Right hindlimb (tissue), 1 donor: Measurements from ENCODE around the gene RPS19BP1.

Experiments used
- DNase-seq: peaks from one replicate; pipeline ENCODE4 v3.0.0-alpha.2; 2018

The RPS19BP1 gene

DNA sequence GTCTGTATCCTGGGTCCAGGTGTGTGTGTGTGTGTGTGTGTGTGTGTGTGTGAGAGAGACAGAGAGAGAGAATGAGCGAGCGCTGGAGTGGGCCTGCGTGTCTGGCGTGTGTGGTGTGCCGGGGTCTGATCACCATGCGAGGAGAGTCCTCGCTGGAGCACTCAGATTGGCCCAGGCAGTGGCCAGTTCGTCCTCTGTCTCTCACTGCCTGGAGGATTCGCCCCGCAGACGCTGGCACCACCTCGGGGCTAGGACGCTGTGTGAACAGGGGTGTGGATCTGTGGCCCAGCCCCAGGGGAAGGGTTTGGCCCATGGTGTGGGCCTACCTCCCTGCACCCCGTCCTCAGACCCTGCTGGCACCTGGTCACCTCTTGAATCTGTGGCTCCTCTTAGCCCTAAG is 26.4 kb upstream of the RPS19BP1 start:
- no peak for DNase-seq

DNA sequence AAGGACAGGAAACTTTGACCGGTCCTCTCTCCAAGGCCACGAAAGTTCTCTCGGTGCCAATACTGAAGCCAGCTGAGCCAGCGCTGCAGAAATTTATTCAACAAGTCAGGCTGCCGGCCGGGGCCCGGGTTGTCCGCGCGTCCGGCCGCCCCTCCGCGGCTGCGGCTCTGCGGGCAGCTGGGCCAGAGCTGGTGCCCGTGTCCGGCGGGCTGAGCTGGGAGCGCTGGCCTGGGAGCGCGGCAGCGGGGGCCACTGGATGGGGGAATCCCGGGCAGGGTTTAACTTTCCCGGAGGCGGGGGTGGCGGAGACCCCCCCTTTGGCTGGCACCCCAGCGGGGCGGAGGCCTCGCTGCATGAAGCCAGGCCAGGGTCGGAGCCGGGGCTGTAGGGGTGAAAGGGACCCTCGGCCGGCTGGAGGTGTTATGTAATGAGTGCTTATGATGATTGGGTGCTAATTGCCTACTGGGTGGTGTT is 25.7 kb upstream of the RPS19BP1 start:
- DNase-seq: no peak

DNA sequence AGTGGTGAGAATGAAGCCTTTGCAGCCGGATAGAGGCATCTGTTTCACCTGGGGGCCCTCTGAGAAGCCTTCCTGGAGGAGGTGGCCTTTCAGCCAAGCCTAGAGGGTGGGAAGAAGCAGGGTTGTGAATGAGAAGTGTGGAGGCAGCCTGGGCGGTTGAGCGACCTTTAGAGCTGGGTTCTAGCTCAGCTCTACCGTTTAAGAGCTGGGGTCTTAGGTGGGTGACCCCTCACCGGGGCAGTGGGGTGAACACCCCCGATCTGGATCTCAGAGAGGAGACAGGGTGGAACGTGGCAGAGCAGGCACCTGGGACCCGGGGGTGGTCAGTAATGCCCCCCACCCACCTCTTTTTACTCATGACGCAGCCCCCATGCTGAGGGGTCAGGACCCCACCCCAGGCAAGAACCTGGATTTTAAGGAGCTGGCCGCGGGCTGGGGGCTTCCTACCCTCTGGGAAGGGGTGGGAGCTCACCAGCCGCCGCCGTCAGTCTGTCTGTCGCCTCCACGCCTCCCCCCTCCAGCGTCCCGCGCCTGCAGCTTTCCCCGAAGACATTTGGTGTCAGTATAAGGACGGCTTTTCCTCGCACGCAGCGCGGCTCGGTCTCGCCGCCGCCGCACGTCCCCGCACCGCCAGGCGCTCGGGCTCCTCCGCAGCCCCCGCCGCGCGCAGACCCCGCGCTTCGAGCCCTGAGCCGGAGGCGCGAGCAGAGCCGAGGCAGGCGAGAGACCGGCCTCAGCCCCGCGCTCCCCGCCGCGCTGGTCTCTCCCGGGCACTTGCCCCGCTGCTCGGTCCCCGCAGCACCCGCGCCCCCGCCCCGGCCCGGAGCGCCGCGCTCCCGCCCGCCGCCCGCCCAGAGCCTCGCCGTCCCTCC is 24.7 kb upstream of the RPS19BP1 start:
- DNase-seq: no peak

DNA sequence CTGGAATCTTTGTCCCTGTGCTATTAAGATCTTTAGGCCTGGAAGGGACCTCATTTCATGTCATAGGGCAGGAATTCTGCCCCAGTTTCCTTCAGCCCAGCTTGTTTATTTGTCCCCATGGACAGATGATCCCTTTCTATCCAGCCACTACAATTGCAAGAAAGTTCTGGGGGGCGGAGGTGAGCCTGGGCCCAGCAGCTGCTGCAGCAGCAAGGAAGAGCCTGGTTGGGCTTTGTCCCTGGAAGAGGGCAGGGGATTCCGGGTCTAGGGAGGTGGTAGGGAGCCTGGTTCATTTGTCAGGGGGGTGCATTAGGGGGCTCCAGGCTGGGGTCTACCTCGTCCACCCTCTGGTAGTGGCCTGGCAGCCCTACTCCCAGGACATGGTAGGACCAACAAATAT is 21.6 kb upstream of the RPS19BP1 start:
- DNase-seq: no peak

DNA sequence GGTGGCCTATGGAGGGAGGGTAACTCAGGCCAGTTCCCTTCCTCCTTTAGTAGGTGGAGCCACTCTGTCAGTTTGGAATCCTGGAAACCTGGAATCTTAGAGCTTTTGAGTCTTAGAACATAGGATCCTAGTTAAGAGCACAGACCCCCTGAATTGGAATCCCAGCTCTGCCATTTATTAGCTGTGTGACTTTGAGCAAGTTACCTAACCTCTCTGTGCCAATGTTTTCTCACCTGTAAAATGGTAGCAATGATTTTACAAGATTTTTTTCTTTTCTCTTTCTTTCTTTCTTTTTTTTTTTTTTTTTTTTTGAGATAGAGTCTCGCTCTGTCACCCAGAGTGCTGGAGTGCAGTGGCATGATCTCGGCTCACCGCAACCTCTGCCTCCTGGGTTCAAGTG is 20.9 kb upstream of the RPS19BP1 start:
- DNase-seq: no peak

DNA sequence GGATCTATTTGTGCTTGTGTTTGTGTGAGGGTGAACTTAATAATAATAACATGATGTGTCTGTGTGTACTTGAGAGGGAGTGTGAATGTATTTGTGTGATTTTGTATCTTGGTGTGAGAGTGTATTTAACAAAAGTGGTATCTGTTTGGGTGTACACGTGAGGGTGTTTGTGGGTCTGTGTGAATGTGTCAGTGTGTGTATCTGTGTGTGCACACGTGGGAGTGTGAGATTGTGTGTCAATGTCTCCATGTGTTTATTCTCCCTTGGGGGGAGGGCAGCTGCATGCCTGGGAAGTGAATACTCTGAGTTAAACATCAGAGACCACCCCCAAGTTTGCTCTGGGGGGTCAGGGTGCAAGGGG is 15.0 kb upstream of the RPS19BP1 start:
- DNase-seq: no peak

DNA sequence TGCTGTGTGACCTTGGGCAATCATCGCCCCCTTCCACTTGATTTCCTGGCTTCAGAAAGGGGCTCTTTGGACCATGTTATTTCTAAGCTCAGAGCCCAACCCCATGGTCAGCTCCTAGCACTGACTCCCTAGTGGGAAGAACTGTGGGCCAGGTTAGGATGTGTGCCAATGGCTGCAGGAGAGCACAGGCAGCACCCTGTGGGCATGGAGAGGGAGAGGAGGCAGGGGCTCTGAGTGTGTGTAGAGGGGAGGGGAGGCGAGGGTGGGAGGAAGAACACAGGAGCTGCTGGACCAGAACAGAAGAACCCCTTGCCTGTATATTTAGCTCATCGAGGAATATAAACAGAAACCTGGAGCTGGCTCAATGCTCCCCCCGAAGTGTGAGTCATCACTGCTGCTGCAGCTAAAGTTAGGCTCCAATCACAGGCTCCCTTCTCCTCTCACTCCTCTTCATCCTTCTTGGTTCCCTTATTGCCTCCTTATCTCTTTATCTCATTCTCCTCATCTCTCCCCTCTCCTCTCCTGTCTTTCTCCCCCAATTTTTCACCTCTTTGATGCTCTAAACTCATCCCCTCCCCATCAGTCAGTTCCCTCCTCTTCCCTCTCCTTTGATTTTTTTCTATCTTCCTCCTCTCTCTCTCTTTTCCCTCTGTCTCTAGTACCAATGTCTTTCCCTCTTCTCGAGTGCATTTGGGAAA is 14.5 kb upstream of the RPS19BP1 start:
- no peak for DNase-seq

DNA sequence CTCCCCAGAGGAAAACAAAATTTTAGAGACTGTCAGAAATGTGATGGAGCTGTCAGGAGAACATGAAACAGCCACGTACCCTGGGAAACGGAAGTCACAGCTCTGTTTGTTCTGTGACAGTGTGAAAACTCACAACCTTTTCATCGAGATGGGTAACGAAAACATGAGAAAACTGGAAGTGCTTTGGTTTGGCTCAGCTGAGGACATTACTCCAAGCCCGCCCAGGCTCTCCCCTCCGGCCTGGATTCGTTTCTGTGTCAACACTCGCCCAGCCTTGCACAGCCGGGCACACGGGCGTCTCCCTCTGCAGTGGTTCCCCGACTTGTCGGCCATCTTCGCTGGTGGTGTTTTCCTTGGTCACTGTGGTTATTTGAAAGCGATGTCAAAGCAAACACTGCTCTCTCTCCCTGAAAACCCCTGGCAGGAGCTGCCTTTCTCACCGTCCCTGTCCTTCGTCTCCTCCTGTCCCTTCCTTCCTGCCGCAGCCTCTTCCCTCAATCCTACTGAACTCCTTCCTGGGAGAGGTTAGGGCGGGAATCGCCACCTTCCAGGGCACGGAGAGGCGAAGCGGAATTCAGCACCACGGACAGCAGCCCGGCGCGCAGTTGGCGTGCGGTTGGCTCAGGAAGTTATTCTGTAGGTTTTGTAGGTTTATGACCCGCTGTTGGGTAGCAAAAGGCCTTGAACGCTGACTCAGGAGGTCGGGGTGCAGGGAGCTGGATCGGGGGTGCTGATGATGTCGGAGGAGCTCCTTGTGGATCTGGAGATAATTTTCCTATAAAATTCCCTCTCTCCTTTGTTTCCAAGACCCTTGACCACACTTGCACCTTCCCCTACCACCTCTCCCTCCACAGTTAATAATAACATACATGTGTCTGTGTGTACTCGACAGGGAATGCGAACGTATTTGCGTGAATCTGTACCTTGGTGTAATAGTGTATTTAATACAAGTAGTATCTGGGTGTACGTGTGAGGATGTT is 13.1 kb upstream of the RPS19BP1 start:
- no peak for DNase-seq

DNA sequence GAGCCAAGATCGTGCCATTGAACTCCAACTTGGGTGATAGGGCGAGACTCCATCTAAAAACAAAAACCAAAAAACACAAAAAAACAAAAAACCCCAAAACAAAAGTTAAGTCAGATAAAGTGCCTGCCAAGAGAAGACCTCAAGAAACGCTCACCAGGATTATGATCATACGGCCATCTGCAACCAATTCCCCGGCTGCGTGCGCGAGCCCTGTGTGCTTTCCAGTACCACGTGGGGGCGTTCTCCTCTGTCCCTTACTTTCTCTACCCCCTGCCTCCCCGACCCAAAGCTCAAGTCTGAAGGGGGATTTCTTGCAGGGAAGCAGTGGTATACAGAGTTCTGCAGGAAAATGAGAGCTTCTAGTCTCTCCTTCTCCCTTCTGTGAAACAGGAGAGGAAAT is 10.5 kb upstream of the RPS19BP1 start:
- DNase-seq: no peak

DNA sequence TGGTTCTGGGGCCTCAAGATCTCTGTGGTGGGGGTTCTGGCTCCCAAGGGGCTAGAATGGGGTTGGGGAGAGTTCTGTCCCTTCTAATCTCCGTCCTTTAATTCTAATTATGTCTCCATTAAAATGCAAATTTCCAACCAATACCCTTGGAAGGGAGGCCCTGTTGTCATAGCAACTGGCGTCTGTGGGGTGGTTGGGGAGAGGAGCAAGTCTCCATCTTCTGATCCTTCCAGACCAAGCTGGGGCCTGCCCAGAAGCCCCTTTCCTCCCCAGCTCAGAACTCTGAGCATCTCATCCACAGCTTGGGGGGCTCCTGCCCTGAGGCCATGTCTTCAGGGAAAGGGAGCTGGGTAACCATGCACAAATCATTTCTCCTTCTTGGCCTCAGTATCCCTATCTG is 5.4 kb upstream of the RPS19BP1 start:
- peak; percentile 11 for DNase-seq

DNA sequence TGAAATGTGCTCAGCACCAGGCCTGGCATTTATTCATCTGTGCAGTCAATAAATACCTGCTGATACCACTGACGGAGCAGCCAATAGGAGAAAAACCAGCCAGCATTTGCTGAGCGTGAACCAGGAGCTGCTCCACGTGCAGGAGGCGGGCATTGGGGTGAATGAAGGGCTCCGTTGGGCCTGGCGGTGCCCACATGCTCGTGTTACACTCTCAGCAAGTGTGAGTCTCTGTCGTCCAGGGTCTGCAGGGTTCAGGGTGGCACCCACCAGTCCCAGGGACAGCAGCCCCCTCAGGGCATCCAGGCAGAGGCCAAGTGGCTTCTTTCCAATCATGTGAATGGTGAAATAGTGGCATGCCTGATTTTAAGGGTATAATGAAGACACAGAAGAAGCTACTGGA is 4.2 kb upstream of the RPS19BP1 start:
- peak; percentile 16 for DNase-seq

DNA sequence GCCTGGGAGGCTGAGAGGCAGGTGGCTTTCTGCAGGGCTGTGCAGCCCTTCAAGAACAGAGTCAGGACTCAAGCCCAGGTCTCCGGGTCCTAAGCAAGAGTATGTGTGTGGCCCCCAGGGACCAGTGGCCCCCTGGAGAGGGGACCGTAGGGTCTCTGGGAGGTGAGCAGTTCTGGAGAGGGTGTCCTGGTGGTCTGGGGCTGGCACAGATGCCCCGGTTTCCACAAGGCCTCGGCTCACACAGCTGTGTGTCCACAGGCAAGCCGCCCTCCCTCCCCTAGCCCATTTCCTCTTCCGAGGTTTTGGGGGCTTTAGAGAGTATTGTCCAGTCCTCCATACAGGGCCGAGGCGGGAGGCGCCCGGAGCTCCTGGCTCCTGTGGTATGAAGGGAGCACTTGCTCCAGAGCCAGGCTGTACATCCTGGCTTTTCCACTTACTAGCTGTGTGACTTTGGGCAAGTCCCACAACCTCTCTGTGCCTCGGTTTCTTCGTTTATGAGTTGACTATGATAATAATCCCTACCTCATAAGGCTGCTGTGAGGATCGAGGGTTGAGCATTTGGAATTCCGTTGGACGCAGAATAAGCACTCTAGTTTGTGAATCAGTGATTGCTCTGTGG is 3.4 kb upstream of the RPS19BP1 start:
- DNase-seq: peak; percentile 12

DNA sequence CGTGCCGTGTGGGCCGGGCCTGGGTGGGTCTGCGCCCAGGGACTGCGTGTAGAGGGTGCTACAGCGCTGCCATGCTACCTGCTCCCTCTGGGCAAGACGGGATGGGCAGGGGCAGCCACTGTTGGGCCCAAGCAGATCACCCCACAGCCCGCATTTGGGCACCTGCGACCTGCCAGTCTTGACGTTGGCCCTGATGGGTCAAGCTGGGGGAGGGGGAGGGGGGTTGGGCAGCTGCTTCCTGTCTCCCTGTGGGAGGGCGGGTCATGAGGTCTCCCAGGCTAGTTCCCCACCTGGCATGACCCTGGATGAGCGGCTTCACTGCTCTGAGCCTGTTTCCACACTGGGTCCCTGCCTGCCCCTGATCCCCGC is 2.8 kb upstream of the RPS19BP1 start:
- peak; percentile 23 for DNase-seq

DNA sequence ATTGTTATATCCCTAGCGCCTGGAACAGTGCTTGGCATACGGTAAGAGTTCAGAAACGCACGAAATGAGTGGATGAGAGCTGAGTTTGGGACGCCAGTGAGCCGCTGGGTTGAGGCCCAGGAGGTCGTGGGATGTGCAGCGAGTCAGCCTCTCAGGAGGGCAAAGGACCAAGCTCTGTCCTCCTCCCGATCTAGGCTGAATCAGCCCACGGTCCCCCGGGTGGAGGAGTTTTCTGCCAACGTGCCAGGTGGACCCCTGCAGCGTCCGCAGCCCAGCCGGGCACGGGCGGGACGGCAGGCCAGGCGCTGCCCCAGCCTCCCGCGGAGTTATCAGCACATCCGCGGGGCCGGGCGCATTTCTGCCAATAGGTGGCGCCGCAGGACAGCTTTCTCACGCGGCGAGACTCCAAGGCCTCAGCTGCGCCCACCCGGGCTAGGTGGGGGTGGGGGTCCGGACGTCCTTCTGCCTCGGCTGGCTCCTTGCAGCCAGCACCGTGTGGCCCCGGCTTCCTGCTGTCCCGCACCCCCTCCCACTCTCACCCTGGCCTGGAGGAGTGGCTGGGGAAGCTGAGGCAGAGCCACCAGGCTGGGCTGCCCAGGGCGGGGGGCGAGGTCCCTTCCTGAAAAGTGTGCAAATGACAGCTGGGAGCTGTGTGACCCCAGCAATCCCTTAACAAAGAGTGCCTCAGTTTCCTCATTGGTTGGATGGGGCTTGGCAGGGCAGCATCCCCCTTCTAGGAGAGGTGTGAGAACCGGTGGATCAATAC is 2.2 kb upstream of the RPS19BP1 start:
- DNase-seq: peak; percentile 89

DNA sequence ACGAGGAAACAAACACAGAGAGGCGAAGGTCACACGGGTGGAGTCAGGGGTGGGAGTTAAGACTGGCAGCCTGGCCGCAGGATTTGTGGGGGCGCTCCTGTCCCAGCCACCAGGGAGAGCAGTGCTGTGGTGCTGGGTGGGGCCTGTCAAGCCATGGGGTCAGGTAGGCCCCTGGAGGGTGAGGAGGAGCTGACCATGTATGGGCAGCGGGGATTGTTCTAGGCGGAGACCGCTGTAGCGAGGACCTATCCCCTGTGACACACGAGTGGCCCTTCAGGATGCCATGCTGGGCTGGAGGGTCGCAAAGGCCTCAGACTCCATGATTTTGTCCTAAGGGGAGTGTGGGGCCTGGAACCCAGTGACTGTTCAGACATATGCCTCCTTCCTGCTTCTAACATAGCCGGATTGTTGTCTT is 1.6 kb upstream of the RPS19BP1 start:
- no peak for DNase-seq

DNA sequence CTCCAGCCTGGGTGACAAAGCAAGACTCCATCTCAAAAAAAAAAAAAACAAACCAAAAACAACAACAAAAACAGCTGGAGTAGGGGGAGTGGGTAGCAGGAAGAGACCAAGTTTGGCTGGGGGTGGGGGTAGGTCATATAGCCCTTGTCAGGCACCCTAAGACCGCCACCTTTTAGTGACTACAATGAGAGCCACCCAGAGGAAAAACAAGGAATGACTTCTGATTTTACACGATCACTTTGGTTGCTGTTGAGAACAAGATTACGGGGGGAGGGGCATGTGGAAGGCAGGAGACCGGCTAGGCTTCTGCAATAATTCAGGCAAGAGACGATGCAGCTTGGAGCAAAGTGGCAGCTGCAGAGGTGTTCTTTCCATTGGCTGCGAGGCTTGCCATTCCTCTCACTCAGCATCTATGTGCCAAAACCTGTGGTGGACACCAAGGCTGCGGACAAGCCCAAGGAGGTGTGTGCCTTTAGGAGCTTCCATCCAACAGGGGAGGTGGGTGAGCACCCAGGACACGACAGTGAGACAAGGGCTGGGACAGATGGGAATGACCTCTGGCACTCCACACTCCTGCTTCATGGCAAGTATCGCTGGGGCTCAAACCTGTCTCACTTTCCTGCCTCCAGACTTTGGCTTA is 1.7 kb downstream of the RPS19BP1 start:
- DNase-seq: no peak

DNA sequence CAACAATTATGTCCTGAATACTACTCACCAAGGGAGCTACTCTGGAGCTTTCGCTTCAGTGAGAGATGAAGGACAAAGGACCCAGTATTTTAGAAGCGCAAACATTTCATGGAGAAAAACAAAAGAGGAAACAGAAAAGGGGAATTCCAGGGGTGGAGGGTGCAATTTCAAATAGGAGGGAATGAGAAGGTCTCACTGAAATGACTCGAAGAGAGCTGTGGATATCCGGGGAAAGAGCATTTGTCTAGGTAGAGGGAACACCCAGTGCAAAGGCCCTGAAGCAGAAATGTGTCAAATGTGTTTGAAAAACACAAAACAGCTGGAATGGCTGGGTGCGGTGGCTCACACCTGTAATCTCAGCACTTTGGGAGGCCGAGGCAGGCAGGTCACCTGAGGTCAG is 2.4 kb downstream of the RPS19BP1 start:
- no peak for DNase-seq

DNA sequence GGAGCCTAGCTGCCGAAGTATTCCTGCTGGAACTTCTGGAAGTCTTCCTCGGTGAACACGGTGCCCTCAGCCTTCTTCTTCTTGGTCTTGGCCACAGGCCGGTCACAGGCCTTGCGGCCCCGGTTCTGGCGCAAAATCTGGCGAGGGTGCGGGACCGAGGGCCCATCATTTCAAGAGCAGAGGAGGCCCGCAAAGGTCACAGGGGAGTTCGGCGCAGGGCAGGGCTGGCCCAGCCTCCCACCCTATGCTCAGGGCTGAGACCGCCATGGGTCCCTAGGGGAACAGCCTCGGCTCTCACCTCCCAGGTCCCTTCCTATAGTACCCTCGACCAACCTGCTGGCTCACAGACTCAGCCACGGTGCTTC is 3.1 kb downstream of the RPS19BP1 start:
- no peak for DNase-seq

DNA sequence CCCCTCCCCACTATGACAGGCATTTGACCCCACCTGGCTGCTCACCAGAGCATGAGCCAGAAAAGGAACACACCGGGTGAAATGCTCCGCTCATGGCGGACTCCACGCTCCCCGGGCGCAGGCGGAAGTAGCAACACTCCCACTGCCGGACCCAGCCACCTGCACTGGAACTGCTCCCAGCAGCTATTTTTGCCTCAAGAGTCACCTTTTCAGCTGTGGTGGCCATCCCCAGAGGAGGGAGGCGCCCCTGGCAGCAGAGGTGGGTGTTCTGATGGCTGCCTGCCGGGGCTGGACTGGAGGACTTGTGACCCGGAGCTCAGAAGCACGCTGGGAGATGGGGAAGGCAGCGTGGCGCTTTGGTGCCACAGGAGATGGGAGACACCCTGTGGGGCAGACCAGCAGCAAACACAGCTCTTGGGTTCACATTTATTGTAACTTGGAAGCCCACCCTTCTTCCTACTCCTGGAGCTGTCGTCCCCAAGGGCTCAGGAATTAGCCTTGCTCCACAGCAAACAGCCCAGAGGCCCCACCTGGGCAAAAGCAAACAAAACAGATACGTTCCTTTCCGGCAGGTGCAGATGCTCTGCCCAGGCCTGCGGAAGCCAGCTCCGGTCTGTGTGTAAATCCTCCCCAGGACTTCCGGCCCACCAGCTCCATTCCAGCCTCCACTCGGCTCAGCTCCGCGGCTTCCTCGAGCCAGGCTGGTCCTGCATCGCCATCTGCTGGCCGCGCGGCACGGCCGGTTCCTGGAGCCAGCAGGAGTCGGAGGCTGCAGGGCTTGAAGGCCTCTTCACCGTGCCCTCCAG is 3.7 kb downstream of the RPS19BP1 start:
- DNase-seq: peak; percentile 90

DNA sequence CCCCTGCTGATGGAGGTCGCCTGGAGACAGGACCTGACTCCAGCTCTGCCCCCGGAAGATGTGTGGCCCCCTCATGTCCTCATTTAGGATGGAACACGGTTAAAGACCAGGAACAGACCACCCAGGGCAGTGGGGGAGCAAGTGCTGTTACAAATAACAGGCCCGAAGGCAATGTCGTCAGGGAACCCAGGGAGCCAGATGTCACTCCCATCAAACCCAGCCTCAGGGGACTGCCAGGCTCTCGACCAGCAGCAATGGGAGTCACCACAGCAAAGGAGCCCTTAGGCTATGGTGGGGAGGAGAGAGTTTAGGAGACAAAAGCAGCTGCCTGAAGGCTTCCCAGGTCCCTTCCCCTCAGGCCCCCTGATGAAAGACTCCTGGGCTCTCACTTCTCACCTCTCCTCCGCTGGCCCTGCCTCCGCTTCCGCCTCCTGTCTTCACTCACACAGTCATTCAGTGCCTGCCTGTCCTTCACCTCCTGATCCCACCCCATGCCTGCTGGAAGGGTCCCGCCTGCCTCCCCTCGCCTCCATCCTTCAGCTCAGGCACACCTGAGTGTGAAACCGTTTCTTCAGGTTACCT is 4.4 kb downstream of the RPS19BP1 start:
- no peak for DNase-seq
